Brain microvascular endothelial cell (primary cell): ENCODE measurements around the gene DCPS.
A peak's percentile ranks its signal among the peaks of the same experiment; 100 is the strongest.

Source experiments
- DNase-seq: peaks from one replicate; pipeline ENCODE4 v3.0.0-alpha.2; 2020
- H3K27ac ChIP-seq: fragments of 250-450 bp; sonication (Bioruptor Pico); 2 replicates; pipeline ENCODE4 v1.5.1; 2020; ENCODE audit warnings: mild to moderate bottlenecking, moderate library complexity
- H3K27me3 ChIP-seq: fragments of 250-450 bp; sonication (Bioruptor Pico); replicated peaks from 2 replicates; pipeline ENCODE4 v1.5.1; 2020; ENCODE audit warnings: mild to moderate bottlenecking
- H3K36me3 ChIP-seq: fragments of 250-450 bp; sonication (Bioruptor Pico); replicated peaks from 2 replicates; pipeline ENCODE4 v1.5.1; 2020; ENCODE audit warnings: mild to moderate bottlenecking
- H3K4me3 ChIP-seq: 2 replicates; pipeline ENCODE4 v1.5.1; 2011; ENCODE audit warnings: low read depth, mild to moderate bottlenecking, control low read depth, low read length, moderate library complexity
- in situ Hi-C: cut with HindIII; loops from 2 replicates; pipeline ENCODE4 v1.10.0; 2017; ENCODE audit warnings: low sequenced_read_pairs, low pct_ligation_motif_present
- TF ChIP-seq, protein P1 (sequence below): IDR thresholded peaks from 2 replicates; pipeline ENCODE4 v1.5.1; 2011; ENCODE audit warnings: low read depth, mild to moderate bottlenecking, moderate library complexity, low read length, control low read depth, inconsistent platforms; ENCODE audit errors: missing control alignments

The DCPS gene

DNA sequence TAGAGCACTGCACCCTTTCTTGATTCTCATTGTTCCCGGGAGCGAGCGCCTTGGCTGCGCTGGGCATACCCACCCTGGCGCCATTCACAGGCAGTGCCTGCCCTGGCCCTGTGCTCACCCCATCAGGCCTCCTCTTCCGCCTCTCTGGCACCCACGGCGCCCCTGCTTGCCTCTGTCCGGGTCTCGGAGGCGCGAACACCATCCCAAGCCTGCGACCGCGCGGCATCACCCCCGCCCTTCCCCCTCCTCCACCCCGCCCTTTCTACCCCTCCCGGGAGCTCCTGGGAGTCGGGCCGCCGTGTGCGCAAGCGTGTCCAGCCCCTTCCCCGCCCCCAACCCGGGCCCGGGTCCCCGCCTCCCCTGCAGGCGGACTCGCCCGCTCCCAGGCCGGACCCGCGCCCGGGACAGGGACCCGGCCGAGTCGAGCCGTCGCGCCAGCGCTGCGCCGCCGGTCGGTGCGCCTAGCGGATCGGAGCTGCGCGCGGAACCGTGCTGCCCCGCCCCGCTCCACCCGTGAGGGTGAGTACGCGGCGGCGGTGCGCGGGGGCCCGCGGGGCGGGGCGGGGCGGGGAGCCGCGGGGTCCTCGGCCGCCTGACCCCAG lies 51.6 kb downstream of the DCPS start, which contains the start of gene ST3GAL4:
Gene ST3GAL4 (plus strand): TSS at position 363 of the 602 bp plus-strand sequence. CDS start 50,470 bp downstream, outside the sequence.
- in situ Hi-C loops, result no loop called here
- Histone ChIP-seq H3K27ac (peak within 1 kb of the TSS; percentile 59), H3K27me3 (no peaks in the 10 kb centered on the region), H3K36me3 (no peaks in the 10 kb centered on the region), H3K4me3 (peak within 1 kb of the TSS; percentile 85)
- peak; percentile 45 for DNase-seq
- TF ChIP-seq, protein P1, sequence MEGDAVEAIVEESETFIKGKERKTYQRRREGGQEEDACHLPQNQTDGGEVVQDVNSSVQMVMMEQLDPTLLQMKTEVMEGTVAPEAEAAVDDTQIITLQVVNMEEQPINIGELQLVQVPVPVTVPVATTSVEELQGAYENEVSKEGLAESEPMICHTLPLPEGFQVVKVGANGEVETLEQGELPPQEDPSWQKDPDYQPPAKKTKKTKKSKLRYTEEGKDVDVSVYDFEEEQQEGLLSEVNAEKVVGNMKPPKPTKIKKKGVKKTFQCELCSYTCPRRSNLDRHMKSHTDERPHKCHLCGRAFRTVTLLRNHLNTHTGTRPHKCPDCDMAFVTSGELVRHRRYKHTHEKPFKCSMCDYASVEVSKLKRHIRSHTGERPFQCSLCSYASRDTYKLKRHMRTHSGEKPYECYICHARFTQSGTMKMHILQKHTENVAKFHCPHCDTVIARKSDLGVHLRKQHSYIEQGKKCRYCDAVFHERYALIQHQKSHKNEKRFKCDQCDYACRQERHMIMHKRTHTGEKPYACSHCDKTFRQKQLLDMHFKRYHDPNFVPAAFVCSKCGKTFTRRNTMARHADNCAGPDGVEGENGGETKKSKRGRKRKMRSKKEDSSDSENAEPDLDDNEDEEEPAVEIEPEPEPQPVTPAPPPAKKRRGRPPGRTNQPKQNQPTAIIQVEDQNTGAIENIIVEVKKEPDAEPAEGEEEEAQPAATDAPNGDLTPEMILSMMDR, result no peak

DNA sequence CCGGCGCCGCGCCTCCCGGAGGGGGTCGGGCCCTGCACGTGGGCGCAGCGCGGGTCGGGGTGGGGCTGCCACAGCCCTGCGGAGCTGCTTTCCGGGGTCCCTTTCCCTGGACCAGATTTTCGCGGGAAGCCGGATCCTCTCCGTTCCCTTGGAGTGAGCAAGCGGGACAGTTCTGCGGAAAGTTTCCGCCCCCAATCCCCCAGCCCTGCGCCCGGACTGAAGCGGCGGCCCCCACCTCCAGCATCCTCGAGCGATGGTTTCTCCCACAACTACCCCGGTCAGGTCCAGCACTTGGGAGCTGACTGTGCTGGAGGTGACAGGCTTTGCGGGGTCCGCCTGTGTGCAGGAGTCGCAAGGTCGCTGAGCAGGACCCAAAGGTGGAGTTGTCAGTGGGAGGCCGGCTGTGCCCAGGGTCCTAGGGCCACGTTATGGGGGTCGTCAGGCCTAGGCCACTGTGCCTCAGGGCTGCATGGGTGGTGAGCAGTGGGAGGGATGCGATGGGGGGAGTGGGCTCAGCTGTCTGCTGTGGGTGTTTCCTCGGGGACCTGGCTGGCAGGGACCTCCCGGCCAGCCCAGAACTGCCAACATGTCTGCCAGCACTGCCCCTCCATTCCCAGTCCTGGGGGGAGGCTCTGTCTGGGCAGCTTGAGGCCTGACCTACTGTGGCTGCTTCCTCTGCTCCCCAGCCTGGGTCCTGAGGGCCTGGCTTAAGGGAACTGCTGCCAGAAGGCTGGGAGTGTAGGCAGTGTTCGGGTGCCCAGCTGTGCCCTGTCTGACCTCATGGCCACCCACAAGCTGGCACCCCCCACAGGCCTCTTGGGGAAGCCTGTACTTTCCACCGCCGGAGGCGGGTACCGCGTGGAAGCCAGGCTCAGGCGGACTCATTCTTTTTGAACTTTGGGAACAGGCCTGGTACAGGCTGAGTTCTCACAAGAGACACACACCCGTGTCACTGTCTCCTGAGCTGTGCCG lies 52.4 kb downstream of the DCPS start:
- no peak overlapping the region for H3K27ac ChIP-seq
- in situ Hi-C loops, result no loop called here
- H3K27me3 ChIP-seq, result no peaks in the 10 kb centered on the region
- no peaks in the 10 kb centered on the region for H3K36me3 ChIP-seq
- DNase-seq, result no peak
- H3K4me3 ChIP-seq, result peak overlapping the region; percentile 85
- TF ChIP-seq, protein P1, result no peak

DNA sequence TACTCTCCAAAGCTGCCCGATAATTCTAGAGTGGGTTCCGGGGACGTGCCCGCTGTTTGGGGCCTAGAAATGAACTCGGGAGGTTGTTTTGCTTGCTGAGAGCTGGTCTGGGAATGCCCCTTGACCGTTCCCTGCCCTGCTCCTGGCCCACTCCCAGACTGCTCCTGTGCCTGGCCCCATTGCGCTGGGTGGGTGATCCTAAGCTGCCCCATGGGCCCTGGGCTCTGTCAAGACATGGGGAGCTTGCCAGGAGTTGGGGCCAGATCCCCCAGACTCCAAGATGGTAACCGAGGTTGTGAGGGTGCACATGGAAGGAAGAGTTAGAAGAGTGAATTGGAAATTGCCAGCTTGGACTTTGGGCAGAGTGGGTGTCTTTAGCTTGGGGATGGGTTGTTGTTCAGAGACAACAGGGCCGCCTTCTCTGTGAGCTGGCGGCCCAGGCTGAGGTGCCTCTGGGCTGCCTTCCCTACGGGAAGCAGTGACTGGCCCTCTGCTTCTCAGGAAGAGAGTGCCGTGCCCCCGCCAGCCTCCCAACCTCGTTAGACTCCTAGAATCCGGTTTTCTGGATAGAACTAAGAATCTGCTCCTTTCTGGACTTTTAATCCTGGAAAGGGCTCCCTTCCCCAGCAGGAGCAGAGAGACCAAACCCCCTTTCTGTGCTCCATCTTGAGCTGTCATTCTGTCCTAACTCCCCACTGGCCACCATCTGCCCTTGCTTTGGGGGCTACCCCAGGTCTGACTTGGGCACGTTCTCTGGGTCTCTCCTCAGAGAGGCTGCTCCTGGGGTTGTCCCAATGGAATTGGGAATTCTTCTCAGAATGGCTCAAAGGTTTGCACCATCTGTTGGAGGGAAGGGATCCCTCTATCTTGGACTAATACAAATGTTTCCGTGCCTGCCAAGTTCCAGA lies 53.4 kb downstream of the DCPS start:
- Histone ChIP-seq H3K4me3 (peak overlapping the region; percentile 85), H3K27me3 (no peaks in the 10 kb centered on the region), H3K27ac (no peak overlapping the region), H3K36me3 (no peaks in the 10 kb centered on the region)
- in situ Hi-C loops, result no loop called here
- TF ChIP-seq, protein P1, result no peak
- DNase-seq, result no peak

GRCh38 chr11:126357969-126358762 lies 54.3 kb downstream of the DCPS start:
- Histone ChIP-seq H3K27ac (no peak overlapping the region), H3K27me3 (no peaks in the 10 kb centered on the region), H3K4me3 (no peak overlapping the region), H3K36me3 (no peaks in the 10 kb centered on the region)
- DNase-seq, result no peak
- in situ Hi-C loops, result no loop called here
- TF ChIP-seq, protein P1, result peak; percentile 17

DNA sequence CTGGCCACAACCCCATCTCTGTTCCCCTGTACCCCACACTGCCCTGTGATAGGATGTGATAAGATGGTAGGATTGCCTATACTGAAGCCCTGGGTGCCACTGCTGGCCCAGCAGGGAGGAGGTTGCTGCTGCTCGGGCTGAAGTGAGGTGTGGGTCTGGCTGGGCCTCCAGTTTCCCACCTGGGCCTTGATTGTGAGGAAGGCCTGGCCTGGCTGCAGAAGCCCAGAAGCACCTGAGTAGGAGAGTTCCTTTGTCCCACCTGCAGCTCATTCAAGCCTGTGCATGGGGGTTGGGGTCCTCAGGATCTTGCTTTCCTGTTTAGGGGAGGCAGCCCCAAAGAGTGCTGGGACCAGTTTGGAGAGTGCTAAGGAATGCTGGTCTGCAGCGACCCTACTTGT lies 54.9 kb downstream of the DCPS start:
- TF ChIP-seq, protein P1, result no peak
- in situ Hi-C loops, result no loop called here
- no peak overlapping the region for H3K27ac ChIP-seq
- no peaks in the 10 kb centered on the region for H3K36me3 ChIP-seq
- no peaks in the 10 kb centered on the region for H3K27me3 ChIP-seq
- no peak overlapping the region for H3K4me3 ChIP-seq
- DNase-seq, result no peak
